Muscle of arm (tissue), 12 donors: Measurements from ENCODE around the gene PRKAR1A. TPM values are rescaled to one million over a fixed set of nuclear protein-coding genes. Genes with fewer than 3 reads are reported as not detected.

Source experiments
- DNase-seq: peaks from one replicate; pipeline ENCODE4 v3.0.0-alpha.2; 2013
- polyA plus RNA-seq, 12 donors: library from polyadenylated mRNA; unstranded; fragments of 120-200 nt; gene quantifications; one replicate each; pipeline ENCODE4 v1.2.1, GENCODE V29; 2013; ENCODE audit not compliant: insufficient read length in 12 of 12

PRKAR1A gene
- polyA plus RNA-seq, 12 donors: 280 to 504 (median 393) TPM

DNA sequence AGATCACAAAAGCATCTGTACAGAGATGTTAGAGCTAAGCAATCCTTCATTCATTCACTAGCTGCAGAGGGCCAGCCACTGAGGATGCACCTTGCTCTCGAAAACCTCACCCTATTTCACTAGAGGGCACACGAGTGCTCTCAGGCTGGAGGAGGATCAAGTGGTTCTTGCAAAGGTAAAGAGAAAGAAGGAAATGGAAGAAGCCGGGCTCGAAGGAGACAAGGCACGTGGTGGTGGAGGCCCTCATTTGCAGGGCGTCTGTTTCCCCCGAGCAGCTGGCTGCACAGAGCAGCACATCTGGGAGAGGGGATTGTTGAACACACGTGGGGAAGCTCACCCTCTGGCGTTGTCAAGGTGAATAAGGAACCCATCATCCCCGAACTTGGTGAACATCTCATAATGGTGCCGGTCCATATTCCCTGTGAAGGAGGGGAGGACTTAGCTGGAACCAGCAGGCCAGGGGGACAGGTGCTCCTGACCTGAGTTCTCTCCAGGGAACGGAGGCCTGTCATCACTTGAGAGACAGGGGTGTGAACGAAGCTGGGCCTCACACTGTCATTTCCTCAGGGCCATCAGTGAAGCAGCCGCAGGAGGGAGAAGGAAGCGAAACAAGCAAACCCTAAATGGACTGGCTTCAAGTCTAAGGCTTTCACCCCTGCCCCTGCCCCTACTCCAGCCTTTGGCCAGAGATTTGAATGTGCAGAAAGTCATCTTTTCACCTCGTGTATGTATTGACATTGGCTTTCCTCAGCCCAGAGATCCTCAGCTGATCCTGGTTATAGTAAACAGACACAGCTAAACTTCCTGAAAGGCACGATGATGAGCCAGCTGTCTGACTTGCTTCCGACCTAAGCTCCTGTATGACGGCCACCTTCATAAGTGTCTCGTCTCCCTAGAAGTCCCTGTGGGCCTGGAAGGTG is 27.6 kb downstream of the PRKAR1A start:
- peak; percentile 27 for DNase-seq

DNA sequence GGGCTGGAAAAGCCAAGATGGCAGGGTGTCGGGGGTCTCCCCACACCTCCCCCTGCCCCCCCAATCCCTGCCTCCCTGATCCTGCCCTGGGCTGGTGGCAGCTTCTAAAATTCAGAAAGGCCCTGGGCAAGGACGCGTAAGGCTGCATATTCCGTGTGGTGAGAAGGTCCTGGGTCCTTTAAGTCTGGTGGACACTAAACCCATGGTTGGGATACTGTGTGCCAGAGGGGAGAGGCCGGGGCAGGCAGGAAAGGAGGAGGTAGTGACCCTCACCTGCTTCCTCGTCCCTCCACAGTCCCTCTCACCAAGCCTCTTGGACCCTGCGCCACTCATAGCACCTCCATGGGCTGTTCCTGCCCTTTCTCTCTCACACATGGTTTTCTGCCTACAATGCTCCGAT is 28.8 kb downstream of the PRKAR1A start:
- DNase-seq: no peak

DNA sequence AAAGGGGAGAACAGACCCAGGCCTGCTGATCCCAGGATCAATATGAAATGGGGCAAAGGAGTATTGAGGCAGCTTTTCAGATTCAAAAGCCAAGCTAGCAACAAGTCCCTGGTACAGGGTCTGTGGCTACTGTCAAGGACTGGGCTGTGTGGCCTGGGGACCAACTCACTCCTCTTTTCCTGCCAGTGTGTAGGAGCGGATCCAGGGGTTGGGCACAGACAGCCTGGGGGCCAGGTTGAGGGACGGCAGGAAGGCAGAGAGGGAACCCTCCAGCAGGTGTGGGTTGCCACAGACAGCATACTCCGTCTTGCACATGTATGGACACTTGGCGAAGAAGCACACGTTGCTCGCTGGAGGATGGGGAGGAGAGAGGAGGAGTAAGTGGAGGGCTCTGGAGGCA is 29.6 kb downstream of the PRKAR1A start:
- no peak for DNase-seq

DNA sequence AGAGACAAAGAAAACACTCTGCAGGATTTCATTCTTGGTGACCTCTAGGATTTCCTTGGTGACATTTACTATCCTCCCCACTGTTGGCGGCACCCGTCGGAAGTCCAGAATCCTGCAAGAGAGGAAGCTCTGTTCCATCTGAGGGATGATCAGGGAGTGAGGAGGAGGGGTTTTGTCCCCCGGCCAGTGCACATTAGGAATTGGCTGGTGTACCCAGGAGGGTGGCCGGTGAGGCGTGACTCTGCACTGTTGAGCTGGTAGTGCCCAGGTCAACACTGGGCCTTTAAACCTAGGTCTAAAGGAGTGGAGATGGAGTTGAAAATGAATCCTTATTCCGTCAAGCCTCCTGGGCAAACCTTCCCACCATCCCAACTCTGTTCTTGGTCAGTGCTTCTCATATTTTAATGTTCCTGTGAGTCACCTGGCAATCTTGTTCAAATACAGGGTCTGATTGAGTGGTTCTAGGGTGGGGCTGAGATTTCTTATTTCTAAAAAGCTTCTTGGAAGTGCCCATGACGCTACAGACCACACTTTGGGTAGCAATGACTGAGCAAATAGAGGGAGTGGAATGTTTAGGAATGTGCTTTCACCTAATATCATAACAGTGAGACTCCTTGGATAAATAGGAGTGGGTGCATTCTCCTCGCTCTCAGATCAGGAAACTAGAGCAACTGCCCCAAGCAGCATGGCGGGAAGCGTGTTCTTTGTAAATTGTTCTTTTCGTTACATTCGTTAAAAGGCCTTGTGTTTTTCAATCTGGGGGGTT is 30.7 kb downstream of the PRKAR1A start:
- no peak for DNase-seq

DNA sequence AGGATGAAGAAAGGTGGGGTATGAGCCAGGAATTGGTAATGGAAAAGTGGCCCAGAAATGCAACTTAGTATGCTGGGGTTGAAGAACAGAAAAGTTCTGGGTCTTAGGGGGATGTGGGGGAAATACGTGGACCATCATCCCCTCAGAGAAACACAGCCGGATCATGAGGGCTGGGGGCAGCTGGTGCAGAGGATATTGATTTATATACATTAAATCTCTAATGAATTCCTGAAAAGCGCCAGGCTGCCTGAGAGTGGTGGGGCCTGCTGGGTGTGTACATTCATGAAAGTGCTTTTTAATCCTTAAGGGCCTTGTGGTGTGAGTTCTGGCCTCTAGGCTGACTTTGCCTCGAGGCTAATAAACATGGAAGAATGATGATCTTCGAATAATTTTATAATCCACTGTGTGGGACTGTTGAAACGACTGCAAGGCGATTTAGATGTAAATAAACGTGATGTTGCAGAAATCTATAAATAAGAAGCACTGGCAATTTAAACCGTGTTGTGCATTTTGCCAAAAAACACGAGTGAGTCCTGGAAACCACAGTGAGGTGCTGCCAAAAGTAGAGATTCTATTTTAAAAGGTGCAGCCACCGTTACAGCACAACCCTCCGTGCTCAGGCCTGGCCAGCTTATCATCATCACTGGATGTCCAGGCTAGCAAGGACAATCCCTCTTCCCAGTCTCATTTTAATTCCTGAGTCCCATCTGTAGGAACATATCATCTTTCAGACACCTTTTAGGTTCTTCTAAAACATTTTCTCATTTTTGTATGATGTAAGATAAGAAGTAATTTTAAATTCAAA is 32.1 kb downstream of the PRKAR1A start:
- DNase-seq: no peak

DNA sequence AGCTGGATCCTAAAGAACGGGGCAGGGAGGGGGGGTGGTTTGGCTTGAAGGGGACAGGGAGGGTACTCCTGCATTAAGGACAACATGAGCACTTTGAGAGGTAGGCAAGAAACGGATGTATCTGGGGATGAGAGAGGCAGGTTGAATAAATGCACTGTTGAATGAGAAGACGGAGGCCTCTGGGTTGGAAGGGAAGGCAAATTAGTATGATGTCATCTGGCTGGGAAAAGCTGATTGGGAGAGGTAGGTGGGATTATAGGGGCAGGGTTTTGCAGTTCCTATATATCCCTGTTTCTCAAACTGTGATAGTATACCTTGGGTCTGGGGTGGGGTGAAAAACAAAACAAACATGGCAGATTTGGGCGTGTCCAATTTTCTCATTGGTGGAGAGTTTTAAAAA is 44.3 kb downstream of the PRKAR1A start:
- DNase-seq: no peak

DNA sequence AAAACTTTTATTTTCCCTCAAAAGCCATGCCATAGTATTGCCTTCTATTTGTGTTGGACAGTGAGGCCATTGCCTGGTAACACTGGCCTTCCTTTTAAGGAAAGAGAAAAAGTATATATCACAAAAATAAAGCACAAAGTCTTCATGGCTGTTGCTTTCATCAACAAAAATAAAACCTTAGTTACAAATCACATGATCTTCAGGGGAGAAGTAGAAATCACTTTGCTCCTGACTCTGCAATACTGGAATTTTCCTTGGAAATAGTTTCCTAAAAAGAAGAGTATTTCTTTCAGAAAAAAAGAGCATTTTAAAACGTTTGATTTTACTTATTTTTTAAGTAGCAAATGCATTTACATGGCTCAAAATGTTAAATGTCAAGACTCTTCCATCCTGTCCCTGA is 47.1 kb downstream of the PRKAR1A start:
- no peak for DNase-seq

DNA sequence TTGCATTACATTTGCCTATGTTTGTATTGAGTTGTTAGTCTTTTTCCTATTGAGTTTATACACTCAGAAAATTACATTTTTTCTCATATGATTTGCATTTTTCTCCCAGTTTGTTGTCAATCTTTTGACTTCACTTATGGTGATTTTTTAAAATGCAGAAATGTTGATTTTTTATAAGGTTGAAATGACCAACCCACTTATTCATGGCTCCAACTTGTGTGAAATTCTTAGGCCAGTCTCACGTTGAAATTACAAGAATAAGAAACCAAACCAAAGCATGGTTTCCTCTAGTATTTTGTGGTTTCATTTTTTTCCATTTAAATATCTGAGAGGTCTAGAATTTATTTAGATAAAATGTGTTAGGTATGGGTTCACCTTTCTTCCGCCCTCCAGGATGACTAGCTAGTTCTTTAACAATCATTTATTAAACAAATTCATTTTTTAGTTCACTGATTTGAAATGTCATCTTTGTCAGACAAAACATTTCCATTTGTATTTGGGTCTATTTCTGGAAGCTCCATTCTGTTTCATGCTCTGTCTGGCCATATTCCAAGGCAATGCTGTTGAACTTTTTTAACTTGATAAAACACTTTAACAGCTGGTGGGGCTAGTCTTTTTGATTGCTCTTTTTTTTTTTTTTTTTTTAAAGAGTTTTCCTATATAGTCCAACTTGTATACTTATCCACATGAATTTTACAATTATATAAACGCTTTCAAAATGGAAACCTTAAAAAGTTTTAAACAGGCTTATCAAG is 48.9 kb downstream of the PRKAR1A start:
- no peak for DNase-seq

DNA sequence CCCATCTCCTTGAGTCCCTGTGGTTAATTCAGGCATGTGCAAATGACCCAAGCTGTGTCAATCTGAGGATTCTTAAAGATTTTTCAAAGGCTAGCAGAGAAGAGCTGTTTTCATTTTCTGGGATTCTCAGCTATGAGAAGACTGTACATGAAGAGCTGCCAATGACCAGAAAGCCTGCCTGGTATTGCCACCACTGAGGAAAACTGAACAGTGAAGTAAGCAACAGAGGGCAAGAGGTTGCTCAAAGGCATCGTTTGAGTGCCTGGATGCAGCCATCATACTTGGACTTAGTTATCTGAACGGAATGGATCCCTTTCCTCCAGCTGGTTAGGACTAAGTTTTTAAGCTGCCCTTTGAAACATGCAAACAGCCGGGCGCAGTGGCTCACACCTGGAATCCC is 50.5 kb downstream of the PRKAR1A start:
- no peak for DNase-seq

DNA sequence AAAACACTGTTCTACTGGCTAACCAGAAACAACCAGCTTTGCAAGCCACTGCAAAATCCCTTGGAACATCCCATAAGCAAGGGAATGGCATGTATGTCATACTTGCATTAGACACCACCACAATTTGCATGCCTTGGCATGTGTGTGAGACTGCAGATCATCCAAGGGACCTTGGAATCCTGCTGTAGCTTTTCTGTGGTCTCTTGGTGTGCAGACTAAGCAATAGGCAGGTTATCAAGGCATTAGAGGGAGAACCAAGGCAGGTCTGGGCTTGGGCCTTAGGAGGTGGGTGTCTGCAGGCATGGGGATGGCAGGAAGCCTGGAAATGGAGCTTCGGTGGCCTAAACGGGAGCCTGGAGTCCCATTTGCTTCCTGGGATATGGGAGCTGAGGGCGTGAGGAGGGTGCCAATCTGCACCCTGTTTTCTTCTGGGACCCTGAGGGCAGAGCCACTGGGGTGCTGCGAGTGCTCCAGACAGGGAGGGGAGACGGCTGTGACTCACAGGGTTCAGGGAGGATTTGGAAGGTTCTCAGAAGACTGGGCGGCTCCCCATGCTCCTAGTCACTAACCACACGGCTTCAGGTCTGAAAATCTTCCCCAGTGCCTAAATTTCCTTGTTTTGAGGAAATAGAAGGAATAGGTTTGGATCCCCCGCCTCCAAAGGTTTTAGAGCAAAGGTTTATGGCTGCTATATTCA is 52.3 kb downstream of the PRKAR1A start:
- DNase-seq: no peak

DNA sequence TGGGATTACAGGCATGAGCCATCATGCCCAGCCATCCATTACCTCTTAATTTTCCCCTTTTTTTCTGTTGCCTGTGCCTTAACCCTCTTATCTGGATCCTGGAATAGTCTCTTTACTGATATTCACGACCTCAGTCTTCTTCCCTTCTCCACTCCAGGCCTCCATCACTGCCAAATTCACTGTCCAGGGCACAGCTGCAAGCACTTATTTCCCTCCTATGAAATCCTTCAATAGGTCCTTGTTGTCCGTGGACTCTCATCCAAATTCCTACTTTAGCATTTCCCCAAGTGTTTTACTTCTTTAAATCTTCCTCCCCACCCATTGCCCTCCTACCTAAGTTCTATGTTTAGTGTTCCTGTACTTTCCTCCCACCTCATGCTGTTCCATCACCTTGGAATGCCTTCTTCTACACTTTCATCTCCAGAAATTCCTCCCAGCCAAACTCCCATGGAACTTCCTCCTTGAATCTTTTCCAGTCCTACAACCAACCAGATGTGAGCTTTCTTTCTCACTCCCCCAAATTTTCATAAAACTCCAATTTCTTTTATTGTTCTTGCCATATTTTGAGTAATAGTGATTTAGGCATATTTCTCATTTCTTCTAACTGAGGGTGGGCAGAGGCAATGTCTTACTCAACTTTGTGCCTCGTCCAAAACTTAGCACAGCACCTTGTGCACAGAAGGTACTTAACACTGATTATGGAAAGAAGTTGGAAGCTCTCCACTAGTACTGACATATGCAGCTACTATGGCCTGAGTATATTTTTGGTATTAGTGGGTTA is 53.6 kb downstream of the PRKAR1A start:
- DNase-seq: no peak

DNA sequence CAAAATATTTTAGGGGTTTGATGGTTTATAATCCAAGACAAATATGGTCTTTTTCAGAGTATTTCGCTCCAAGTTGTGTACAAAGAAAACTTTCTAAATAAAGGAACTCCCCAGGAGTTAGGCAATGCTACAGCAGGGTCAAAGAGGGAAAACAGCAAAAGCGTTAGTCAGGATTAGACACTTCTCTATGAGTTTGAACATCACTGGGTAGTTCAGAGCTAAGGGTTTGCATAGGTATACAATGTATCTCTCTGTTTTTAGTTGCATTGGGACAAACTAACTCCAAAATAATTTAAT is 54.2 kb downstream of the PRKAR1A start:
- no peak for DNase-seq

DNA sequence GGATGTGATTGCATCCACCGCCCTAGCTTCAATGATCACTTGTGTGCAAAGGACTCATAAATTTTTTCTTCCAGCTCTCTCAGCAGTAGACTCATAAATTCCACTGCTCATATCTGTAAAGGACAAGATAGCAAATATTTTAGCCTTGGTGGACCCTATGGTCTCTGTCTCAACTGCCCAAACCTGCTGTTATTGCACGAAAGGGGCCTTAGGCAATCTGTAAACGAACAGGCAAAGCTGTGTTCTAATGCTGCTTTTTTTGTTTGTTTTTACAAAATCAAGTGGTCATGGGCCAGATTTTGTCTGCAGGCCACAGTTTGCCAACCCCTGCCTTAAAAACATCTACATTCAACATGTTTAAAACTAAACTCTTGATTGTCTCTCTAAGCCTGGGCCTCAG is 54.8 kb downstream of the PRKAR1A start:
- DNase-seq: no peak

DNA sequence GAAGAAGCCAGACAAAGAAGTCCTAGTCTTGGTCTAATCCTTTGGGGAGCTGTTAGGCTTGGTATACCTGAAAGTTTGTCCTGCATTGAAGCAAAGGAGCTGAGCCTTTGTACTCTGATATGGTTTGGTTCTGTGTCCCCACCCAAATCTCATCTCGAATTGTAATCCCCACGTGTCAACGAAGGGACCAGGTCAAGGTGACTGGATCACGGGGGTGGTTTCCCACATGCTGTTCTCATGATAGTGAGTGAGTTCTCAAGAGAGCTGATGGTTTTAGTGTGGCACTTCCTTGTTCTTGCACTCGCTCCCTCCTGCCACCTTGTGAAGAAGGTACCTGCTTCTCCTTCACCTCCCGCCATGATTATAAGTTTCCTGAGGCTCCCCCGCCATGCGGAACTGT is 55.4 kb downstream of the PRKAR1A start:
- DNase-seq: no peak

DNA sequence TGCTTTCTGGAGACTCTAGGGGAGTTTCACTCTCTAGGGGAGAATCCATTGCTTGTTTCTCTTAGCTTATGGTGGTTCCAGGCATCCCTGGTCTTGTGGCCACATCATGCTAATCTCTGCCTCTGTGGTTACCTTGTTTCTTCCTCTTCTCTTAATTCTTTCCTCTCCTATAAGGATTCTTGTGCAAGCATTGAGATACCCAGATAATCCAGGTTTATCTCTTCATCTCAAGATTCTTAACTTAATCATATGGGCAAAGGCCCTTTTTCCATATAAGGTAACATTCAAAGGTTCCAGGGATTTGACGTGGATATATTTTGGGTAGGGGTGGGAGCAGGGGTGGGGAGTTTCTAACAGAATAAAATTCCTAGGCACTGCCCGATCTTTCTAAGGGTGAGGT is 56.4 kb downstream of the PRKAR1A start:
- no peak for DNase-seq

DNA sequence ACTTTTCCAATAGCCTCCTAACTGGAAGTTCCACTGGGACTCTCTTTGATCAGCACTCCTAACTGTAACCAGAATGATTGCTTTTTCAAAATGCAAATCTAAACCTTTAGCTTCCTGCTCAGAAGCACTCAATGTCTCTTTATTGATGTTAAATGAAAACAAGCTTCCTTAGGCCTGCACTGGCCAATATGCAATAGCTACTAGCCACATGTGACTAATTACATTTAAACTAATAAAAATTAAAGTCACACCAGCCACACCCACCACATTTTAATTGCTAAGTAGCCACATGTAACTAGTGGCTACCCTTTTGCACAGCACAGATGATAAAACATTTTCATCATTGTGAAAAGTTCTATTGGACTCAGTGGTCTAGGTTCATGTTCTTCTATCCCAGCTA is 57.1 kb downstream of the PRKAR1A start:
- no peak for DNase-seq

DNA sequence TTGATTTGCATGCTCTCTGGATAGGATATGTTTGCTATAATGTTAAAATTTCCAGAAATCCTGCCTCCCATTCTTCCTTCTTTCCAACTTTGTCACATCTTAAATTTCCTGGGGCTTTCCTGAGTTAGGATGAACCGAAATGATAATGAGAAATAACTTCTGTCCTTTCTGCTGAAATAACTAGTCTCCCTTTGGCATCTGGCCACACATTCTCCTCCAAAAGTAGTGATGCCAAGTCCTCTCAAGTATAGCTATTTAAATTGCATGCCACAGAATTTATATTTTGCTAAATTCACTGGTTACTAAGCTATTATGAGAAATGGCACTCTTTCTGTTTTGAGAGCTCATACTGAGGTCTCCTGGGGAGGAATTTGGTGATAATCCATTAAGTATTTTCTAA is 58.3 kb downstream of the PRKAR1A start:
- no peak for DNase-seq

DNA sequence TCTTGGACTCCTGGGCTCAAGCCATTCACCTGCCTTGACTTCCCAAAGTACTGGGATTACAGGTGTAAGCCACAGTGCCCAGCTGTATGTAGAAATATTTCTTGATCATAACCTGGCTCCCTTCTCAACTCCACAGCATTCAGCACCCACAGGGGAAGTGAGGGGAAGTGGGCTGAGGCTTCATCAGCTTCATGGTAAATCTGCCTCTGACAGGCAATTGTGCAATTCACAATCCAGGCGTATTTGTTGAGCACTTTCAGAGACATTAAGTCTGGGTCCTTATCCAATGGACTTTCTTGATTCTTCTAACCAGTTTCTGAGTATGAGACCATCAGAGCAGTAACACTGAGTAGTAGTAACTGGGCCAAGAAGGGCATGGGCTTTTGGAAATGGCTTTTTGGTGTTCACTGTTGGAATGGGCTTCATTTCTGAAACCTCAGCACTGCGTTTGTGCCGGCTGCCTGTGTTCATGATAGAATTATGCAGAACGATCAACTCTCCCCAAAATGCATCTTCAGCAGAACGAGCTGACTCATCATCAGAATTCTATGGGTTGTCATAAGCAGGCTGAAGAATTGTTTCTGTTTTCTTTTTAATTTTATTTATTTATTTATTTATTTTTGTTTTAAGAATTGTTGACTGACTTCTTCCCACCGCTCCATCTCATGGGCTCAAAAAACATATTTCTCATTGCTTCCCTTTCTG is 60.1 kb downstream of the PRKAR1A start:
- no peak for DNase-seq

DNA sequence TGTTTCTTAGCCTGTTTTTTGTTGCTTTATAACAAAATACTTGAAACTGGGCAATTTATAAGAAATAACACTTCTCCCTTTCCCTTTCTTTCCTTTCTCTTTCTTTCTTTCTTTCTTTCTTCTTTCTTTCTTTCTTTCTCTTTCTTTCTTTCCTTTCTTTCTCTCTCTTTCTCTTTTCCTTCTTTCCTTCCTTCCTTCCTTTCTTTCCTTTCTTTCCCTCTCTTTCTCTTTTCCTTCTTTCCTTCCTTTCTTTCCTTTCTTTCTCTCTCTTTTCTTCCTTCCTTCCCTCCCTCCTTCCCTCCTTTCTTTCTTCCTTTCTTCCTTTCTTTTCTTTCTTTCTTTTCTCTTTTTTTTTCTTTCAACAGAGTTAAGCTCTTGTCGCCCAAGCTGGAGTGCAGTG is 61.1 kb downstream of the PRKAR1A start:
- no peak for DNase-seq

DNA sequence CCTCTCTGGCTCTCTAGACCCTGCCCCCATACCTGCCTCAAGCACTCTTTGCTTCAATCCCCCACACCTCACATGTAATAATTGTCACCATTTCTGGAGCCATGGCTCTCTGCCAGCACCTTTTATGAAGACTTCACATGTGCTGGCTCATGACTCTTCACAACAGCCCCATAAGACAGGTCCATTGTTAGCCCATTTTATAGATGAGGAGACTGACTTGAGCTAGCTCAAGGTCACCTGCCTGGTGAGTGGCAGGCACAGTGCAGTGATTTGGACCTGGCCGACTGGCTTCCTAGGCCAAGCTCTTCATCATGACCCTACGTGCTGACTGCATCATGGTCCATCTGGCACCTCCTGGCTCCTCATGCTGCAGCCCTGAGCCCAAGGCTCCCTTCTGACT is 63.9 kb downstream of the PRKAR1A start:
- DNase-seq: no peak
